MCF 10A (cell line): Measurements from ENCODE around the gene GNB1L. TPM values are rescaled to one million over a fixed set of nuclear protein-coding genes. Genes with fewer than 3 reads are reported as not detected.

Source experiments
- BruUV-seq: library from RNA; stranded (reverse); fragments of 400-500 nt; replicated peaks from 2 replicates; lab custom pipeline; 2021; lab: Mats Ljungman, UMichigan
- CTCF ChIA-PET: fragments of 300-600 bp; sonication (Branson Sonifier 250); formaldehyde crosslinking; extraction: SDS; loops from one replicate; lab custom pipeline; 2021; ENCODE audit warnings: antibody characterized with exemption, inconsistent platforms; lab: Yijun Ruan, JAX
- POLR2A ChIA-PET: fragments of 300-600, 350-650 bp; sonication (Branson Sonifier 250); formaldehyde crosslinking; extraction: SDS; loops from one replicate; lab custom pipeline; 2020; ENCODE audit warnings: antibody characterized with exemption, inconsistent platforms; lab: Yijun Ruan, JAX
- DNase-seq: peaks from one replicate; pipeline ENCODE4 v3.0.0-alpha.2; 2018; ENCODE audit not compliant: unreplicated experiment
- H3K27ac Mint-ChIP-seq: one replicate; pipeline ENCODE4 v1.8.0; 2022; ENCODE audit warnings: mild to moderate bottlenecking, low read depth, mixed read lengths; ENCODE audit not compliant: unreplicated experiment
- H3K27me3 Mint-ChIP-seq: one replicate; pipeline ENCODE4 v1.8.0; 2022; ENCODE audit warnings: mixed read lengths; ENCODE audit not compliant: insufficient read depth, unreplicated experiment
- H3K36me3 Mint-ChIP-seq: one replicate; pipeline ENCODE4 v1.8.0; 2022; ENCODE audit warnings: mild to moderate bottlenecking, moderate library complexity, mixed read lengths; ENCODE audit not compliant: insufficient read depth, unreplicated experiment
- H3K4me1 Mint-ChIP-seq: one replicate; pipeline ENCODE4 v1.8.0; 2022; ENCODE audit warnings: mixed read lengths; ENCODE audit not compliant: insufficient read depth, unreplicated experiment
- H3K4me3 Mint-ChIP-seq: one replicate; pipeline ENCODE4 v1.8.0; 2022; ENCODE audit warnings: mild to moderate bottlenecking, moderate library complexity, mixed read lengths; ENCODE audit not compliant: unreplicated experiment
- H3K9me3 Mint-ChIP-seq: one replicate; pipeline ENCODE4 v1.8.0; 2022; ENCODE audit warnings: mixed read lengths; ENCODE audit not compliant: unreplicated experiment
- intact Hi-C: fragments of 100-400 bp; cut with micrococcal nuclease; formaldehyde crosslinking; loops from 2 replicates; pipeline ENCODE4 v1.14.1; 2022
- total RNA-seq: library from RNA; stranded (reverse); gene quantifications from 2 replicates; pipeline ENCODE4 v1.2.3, GENCODE V29; 2022
- TF ChIP-seq, protein P1 (sequence below): fragments of 200-600 bp; IDR thresholded peaks from one replicate; pipeline ENCODE4 v1.8.0; 2022; ENCODE audit warnings: antibody characterized with exemption, mild to moderate bottlenecking; ENCODE audit not compliant: unreplicated experiment

Gene GNB1L
- total RNA-seq, 1 experiment from 2014 or later, result 4.3 TPM

DNA sequence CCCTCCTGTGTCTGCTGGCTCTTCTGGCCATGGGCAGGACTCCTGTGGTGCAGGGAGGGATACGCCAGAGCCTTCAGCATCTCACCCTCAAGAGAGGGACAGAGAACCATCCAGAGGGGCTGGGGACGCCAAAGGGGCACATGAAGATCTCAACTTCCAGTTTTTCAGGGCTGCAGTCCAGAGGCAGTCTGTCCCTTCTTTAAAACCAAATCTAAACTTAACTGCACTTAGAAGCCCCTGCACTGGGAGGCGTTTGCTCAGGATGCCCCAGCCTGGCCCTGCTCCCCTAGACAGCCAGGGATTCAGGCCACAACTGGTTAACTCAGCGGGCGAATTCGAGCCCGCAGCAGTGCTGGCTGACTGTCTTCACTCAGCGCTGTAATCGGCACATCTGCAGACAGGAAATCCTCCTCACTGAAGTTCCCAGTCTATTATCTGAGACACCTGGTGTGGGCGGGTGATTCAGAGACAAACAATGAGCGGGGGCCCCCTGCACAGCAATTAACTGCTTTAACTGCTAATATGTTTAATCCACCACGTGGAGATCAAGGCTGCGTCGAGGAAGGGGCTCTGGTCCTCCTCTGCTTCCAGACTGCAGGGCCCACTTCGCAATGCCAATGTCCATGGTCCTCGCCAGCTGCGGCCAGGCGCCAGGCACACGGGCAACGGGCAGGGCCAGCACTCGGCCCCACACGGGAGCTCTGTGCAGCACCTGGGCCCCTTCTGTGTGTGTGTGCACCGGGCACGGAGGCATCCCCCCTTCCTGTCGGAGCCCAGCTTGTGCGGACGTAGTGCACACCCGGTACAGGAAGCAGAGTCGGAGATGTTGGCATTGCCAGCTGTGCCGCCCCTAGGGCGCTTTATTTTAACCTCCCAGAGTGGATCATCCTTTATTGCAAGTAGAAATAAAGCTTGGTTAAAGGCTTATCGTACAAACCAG, 36.9 kb upstream of the GNB1L start:
- intact Hi-C loops, result loop anchor here (1.0 kb wide), 1 partner anchor 34 kb away; no protein-coding TSS in a partner anchor

DNA sequence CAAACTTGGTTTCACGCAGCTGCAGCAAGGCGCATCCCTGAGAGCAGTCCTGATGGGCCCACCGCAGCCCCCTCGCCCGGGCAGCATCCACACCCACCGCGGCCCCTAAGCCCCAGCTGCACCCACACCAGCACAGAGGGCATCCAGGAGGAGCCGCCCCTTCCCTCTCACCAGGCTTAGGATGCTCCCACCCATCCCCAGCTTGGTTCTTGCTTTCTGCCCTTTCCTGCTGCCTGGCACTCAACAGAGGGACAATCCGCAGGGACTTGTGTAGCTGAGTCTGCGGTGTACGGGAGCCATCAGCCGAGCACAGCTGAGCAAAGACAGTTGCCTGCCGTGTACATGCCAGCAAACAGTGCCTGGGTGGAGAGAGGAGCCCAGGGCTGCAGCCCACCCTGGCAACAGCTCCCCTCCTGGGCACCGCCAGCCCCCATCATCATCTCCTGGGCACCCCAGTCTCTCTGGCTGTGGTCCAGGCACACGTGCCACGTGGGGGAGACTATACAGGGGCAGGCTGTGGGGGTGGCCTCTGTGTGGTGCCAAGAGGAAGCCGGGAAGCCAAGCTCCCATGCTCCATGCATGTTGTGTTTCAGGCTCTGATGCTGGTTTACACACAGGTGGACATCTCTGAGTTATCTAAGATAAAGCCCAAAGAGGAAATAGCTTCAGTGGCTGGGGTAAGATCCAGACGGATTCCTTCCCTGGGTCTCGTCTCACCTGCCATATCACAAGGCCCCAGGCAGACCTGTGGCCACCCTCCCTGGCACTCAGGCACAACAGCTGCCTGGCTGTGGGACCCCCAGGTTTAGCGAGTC, 36.0 kb upstream of the GNB1L start:
- Mint-ChIP-seq H3K27me3 (no peaks in the 10 kb centered on the region), H3K4me1 (peaks cover 25% of the 10 kb centered on the region), H3K4me3 (no peak overlapping the region), H3K36me3 (peaks cover 17% of the 10 kb centered on the region), H3K9me3 (no peaks in the 10 kb centered on the region), H3K27ac (peak overlapping the region; percentile 70)
- ChIA-PET CTCF (interaction anchor here (0.6 to 1.3 kb wide), 4 partner anchors 35 to 160 kb away, joined by 3 to 5 read pairs (median 4); no protein-coding TSS in a partner anchor), POLR2A (interaction anchor here (0.9 to 1.8 kb wide), 3 partner anchors 19 to 134 kb away, joined by 3 to 7 read pairs (median 3); no protein-coding TSS in a partner anchor)
- no peak for DNase-seq
- intact Hi-C loops, result loop anchor here (1.0 kb wide), 1 partner anchor 33 kb away; no protein-coding TSS in a partner anchor
- BruUV-seq, result no TSS peak
- TF ChIP-seq, protein P1, sequence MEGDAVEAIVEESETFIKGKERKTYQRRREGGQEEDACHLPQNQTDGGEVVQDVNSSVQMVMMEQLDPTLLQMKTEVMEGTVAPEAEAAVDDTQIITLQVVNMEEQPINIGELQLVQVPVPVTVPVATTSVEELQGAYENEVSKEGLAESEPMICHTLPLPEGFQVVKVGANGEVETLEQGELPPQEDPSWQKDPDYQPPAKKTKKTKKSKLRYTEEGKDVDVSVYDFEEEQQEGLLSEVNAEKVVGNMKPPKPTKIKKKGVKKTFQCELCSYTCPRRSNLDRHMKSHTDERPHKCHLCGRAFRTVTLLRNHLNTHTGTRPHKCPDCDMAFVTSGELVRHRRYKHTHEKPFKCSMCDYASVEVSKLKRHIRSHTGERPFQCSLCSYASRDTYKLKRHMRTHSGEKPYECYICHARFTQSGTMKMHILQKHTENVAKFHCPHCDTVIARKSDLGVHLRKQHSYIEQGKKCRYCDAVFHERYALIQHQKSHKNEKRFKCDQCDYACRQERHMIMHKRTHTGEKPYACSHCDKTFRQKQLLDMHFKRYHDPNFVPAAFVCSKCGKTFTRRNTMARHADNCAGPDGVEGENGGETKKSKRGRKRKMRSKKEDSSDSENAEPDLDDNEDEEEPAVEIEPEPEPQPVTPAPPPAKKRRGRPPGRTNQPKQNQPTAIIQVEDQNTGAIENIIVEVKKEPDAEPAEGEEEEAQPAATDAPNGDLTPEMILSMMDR, result no peak

More for the DNA sequence above, 36.9 kb upstream of the GNB1L start:
- ChIA-PET POLR2A (interaction anchor here (0.6 to 1.8 kb wide), 7 partner anchors 9 to 372 kb away, joined by 3 to 10 read pairs (median 3); partner anchors contain the start of genes GNB1L and RTL10), CTCF (interaction anchor here (0.6 to 1.2 kb wide), 7 partner anchors 23 to 161 kb away, joined by 3 to 5 read pairs (median 3); no protein-coding TSS in a partner anchor)
- H3K4me1 Mint-ChIP-seq, result peaks cover 23% of the 10 kb centered on the region
- H3K9me3 Mint-ChIP-seq, result no peaks in the 10 kb centered on the region
- DNase-seq, result peak; percentile 84
- no peak overlapping the region for H3K4me3 Mint-ChIP-seq
- BruUV-seq, result no TSS peak
- TF ChIP-seq, protein P1, result no peak
- no peaks in the 10 kb centered on the region for H3K27me3 Mint-ChIP-seq
- peak overlapping the region; percentile 70 for H3K27ac Mint-ChIP-seq
- H3K36me3 Mint-ChIP-seq, result peaks cover 20% of the 10 kb centered on the region

DNA sequence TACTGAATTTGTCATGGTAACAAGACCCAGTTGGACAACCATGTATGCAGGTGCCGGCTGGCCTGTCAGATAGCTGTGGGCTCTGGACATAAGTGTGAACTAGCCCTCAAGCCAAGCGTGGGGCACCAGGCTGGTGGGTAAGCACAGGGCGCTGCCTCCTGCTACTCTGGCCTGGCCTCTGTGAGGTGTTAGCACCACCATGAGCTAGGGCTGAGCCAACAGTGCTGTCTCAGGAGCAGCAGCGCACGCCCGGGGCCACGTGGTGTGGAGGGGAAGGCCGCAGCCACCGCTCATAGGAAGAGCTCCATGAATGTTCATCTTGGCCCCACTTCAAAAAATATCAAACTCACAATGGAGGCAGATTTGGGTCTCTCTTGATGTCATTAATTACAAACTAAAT, 35.3 kb upstream of the GNB1L start:
- intact Hi-C loops, result no loop called here
- H3K27ac Mint-ChIP-seq, result no peak overlapping the region
- DNase-seq, result no peak
- no peak overlapping the region for H3K4me3 Mint-ChIP-seq
- peaks cover 28% of the 10 kb centered on the region for H3K4me1 Mint-ChIP-seq
- BruUV-seq, result no TSS peak
- H3K9me3 Mint-ChIP-seq, result no peaks in the 10 kb centered on the region
- TF ChIP-seq, protein P1, result no peak
- H3K27me3 Mint-ChIP-seq, result no peaks in the 10 kb centered on the region
- ChIA-PET POLR2A (interaction anchor here (0.6 to 1.8 kb wide), 2 partner anchors 29 to 133 kb away, joined by 3 to 7 read pairs; no protein-coding TSS in a partner anchor), CTCF (interaction anchor here (1.2 to 1.3 kb wide), 2 partner anchors 132 to 160 kb away, joined by 3 to 5 read pairs; no protein-coding TSS in a partner anchor)
- peaks cover 14% of the 10 kb centered on the region for H3K36me3 Mint-ChIP-seq
